OCI-LY3 (cell line): ENCODE measurements around the gene DNAJC24.
"Not testable (repeated sequence)": the region's sequence is repeated elsewhere in the genome, so short reads cannot be mapped to it uniquely, and the experiment has no call there.

Experiments
- CTCF ChIP-seq: fragments of 200-600, 300-600 bp; sonication (generic); IDR thresholded peaks from 2 replicates; pipeline ENCODE4 v1.5.1; 2014; ENCODE audit warnings: antibody characterized with exemption, low read length, low read depth
- EZH2phosphoT487 ChIP-seq: fragments of 200-600 bp; shearing (Covaris generic); IDR thresholded peaks from 2 replicates; pipeline ENCODE4 v1.6.1; 2018; ENCODE audit warnings: antibody characterized with exemption, mixed run types, low read depth

GRCh38 chr11:31321494-31321893 is 48.2 kb upstream of the DNAJC24 start:
- TF ChIP-seq CTCF, EZH2phosphoT487: not testable (repeated sequence)
